AG09319 (cell line): ENCODE results near the gene SLC6A18.

Source experiments
- DNase-seq: peaks from one replicate; pipeline ENCODE4 v3.0.0-alpha.2; 2010; ENCODE audit warnings: low read depth; ENCODE audit errors: extremely low read depth
- TF ChIP-seq, protein P1 (sequence below): IDR thresholded peaks from 2 replicates; pipeline ENCODE4 v1.5.1; 2011; ENCODE audit warnings: low read depth, mild to moderate bottlenecking, inconsistent platforms, low read length, moderate library complexity

The SLC6A18 gene

DNA sequence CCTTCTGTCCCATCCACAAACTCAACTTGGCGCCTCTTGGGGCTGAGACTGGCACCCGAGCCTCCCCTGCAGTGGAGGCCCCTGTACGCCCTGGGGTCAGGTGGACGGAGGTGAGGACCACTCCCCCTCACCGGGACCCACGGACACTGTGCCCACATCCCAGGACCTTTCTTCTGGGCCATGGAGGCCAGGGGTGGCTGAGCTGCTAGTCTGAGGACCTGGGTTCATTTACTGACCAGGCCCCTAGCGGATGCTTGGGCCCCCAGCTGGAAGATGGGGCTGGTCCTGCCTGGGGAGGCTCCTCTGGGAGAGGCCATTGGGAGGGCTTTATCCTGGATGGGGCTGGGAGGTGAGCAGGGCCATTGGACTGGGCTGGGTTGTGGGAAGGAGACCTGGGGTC, 40.7 kb upstream of the SLC6A18 start:
- TF ChIP-seq, protein P1, sequence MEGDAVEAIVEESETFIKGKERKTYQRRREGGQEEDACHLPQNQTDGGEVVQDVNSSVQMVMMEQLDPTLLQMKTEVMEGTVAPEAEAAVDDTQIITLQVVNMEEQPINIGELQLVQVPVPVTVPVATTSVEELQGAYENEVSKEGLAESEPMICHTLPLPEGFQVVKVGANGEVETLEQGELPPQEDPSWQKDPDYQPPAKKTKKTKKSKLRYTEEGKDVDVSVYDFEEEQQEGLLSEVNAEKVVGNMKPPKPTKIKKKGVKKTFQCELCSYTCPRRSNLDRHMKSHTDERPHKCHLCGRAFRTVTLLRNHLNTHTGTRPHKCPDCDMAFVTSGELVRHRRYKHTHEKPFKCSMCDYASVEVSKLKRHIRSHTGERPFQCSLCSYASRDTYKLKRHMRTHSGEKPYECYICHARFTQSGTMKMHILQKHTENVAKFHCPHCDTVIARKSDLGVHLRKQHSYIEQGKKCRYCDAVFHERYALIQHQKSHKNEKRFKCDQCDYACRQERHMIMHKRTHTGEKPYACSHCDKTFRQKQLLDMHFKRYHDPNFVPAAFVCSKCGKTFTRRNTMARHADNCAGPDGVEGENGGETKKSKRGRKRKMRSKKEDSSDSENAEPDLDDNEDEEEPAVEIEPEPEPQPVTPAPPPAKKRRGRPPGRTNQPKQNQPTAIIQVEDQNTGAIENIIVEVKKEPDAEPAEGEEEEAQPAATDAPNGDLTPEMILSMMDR: no peak
- no peak for DNase-seq

DNA sequence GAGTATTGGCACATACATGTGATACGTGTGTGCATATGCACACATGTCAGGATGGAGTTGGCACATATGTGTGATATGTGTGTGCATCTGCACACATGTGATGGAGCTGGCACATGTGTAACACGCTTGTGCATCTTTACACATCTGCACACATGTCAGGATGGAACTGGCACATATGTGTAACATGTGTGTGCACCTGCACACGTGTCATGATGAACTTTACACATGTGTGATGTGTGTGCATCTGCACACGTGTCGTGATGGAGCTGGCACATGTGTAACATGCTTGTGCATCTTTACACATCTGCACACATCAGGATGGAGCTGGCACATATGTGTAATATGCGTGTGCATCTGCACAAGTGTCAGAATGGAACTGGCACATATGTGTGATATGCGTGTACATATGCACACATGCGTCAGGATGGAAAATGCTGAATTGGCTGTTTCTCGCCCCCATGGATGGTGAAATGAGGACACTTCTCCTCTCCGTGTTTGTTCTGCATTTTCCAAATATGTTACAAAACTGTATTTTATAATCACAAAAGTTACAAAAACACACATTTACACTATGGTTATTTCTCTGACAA, 40.0 kb upstream of the SLC6A18 start:
- TF ChIP-seq, protein P1: no peak
- DNase-seq: no peak

DNA sequence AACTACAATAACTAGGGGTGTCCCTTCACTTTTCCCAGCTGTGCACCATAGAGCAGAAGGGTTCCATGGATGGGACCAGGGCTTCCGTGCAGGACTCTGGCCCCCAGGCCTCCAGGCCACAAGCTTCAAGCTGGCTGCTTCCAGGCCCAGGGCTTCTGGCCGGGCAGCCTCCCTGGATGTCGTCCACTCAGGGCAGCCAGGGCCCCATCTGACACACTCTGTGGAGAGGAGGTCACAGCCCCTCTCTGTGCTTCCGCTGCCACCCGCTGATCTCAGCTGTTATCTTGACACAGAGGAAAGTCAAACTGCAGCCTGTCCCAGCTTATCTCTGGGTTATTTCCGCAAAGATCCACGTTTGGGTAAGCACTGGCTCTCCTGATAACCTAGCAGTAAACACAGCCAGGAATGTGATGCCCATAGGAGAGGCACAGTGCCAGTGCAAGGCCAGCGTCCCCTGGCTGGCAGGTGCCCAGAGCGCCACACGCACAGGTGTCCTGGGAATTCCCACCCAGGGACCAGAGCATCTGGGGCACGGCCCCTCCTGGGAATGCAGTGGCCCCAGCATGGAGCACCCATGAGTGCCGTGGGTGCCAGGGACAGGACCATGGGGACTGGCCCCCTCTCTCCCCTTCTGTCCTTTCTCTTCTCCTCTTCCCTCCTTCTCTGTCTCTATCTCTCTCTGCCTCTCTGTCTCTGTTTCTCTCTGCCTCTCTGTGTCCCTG, 39.4 kb upstream of the SLC6A18 start:
- no peak for DNase-seq
- TF ChIP-seq, protein P1: no peak

DNA sequence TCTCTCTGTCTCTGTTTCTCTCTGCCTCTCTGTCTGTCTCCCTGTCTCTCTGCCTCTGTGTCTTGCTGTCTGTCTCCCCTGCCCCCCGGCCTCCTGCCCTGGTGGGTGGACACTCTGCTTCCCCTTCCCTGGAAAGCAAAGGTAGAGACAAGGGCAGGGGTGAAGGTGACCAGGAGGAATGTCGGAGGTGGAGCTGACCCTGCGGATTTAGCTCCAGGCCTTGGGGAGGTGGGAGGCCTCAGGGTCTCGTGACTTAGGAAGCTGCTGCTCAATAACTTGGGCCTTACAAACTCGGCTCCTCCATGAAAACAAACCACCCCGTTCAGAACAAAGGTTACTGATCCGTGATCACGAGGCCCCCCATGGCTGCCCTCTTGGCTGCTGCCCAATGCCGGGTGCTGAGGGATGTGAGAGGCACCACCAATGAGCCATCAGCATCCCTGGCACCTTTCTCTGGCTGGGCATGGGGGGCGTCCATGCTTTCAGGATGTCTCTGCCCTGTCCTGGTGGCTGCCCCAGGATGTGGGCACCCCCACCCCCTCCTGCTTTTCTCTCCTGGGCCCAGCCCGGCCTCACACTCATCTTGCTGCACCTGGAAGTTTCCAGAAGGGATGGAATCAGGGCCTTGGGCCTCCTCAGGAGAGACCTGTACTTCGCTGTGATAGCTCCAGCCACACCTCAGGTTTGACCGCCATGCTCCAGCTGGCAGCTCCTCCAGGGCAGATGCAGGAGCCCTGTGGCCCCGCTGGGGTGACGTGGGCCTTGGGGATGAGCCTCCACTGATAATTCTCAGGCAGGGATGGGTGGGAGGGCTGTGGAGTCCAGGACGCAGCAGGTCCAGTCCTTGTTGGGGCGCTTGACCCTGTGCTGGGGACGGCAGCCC, 38.6 kb upstream of the SLC6A18 start:
- TF ChIP-seq, protein P1: no peak
- DNase-seq: no peak

DNA sequence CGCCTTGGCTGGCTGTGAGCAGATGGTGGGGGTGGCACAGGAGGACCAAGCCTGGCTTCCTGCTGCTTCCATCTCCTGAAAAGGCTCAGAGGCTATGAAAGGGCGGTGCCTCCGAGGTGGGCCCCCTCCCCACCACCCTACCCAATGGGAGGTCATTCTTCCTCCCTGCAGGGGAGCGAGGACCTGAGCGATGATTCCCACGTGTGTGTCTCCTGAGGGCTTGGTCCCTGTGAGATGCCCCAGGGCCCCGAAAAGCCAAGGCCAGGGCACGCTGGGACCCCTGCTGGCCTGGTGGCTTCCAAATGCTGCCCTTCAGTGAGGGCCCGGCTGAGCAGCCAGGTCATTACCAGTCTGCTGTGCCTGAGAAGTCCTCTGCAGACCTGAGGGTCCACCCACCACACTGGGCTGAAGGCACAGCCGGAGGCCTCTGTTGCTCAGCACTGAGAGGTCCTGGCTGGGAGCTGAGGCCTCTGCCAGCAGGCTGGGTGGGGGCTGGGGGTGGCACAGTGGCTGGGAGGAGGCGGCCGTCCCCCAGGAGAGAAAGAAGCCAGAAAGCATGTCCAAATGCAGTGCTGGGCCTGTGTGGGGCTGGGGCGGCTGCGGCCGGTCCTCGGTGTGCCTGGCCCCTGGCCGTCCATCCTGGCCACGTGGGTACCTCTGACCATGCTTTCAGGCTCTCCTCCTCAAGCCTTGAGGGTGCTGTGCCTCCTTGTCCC, 37.8 kb upstream of the SLC6A18 start:
- DNase-seq: no peak
- TF ChIP-seq, protein P1: no peak

DNA sequence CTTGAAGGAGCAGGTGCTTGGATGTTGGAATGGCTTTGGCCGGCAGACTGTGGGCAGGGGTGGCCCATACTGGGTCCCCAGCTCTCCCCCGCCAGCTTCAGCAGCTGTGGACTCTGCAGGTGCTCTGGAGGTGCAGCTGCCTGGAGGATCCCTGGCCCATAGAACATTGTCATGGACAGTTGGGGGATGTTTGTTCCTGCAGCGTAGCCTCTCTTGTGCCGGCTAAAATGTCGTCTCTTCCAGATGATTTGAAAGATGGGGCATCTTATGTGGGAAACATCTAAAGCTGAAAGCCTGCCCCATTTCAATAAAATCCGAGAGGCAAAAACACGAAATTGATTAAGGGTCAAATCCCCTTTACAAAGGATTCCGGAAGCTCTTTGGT, 37.2 kb upstream of the SLC6A18 start:
- TF ChIP-seq, protein P1: no peak
- no peak for DNase-seq
